ENCODE results near the gene DNAJB1.

Gene DNAJB1

DNA sequence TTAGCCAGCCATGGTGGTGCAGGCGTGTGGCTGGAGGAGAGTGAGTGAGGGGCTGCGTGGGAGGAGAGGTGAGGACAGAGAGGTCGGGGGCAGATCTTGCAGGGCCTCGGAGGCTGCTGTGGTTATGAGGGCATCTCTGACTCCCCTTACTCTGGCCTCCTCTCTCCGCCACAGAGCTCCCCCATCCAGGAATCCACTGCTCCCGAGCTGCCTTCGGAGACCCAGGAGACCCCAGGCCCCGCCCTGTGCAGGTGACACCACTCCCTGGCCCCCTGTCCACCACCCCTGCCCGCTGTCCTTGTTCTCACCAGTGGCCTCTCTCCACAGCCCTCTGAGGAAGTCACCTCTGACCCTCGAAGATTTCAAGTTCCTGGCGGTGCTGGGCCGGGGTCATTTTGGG lies 50.8 kb downstream of the DNAJB1 start:
- DNase-seq (ENCODE audit: insufficient read length, low spot score) (no peak), FAIRE-seq (no peak)
- TF ChIP-seq, protein P1, sequence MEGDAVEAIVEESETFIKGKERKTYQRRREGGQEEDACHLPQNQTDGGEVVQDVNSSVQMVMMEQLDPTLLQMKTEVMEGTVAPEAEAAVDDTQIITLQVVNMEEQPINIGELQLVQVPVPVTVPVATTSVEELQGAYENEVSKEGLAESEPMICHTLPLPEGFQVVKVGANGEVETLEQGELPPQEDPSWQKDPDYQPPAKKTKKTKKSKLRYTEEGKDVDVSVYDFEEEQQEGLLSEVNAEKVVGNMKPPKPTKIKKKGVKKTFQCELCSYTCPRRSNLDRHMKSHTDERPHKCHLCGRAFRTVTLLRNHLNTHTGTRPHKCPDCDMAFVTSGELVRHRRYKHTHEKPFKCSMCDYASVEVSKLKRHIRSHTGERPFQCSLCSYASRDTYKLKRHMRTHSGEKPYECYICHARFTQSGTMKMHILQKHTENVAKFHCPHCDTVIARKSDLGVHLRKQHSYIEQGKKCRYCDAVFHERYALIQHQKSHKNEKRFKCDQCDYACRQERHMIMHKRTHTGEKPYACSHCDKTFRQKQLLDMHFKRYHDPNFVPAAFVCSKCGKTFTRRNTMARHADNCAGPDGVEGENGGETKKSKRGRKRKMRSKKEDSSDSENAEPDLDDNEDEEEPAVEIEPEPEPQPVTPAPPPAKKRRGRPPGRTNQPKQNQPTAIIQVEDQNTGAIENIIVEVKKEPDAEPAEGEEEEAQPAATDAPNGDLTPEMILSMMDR (IDR thresholded peaks at IDR 0.05; ENCODE audit: insufficient read depth, missing control alignments) = no peak

All from D721Med (cell line).